K562 (cell line): Measurements from ENCODE around the gene C19orf44. TPM values are rescaled to one million over a fixed set of nuclear protein-coding genes. Genes with fewer than 3 reads are reported as not detected.

ENCODE experiments used
- AFF4 ChIP-seq: sonication (generic); formaldehyde crosslinking; IDR thresholded peaks from 2 replicates; pipeline ENCODE4 v1.8.0; 2023; ENCODE audit warnings: mild to moderate bottlenecking, missing genetic modification reagents
- BCL6 ChIP-seq: fragments of 250-450 bp; sonication (Bioruptor Pico); IDR thresholded peaks from 2 replicates; pipeline ENCODE4 v1.4.0; 2020
- FUS ChIP-seq: fragments of 200-400 bp; formaldehyde crosslinking; optimal IDR thresholded peaks from 2 replicates; pipeline ENCODE3; 2017; ENCODE audit warnings: low read depth, low read length
- NFE2 ChIP-seq: IDR thresholded peaks from 2 replicates; pipeline ENCODE4 v1.6.1; 2014; ENCODE audit warnings: antibody characterized with exemption, low read depth
- SMAD1 ChIP-seq: fragments of 150-350 bp; IDR thresholded peaks from 2 replicates; pipeline ENCODE4 v1.6.1; 2014; ENCODE audit warnings: low read length, low read depth; ENCODE audit not compliant: partially characterized antibody
- SMARCB1 ChIP-seq: IDR thresholded peaks from 2 replicates; pipeline ENCODE4 v1.6.1; 2011; ENCODE audit warnings: improper control_type of control experiment, low read depth; ENCODE audit not compliant: insufficient read length
- ZBTB2 ChIP-seq: fragments of 450-650 bp; IDR thresholded peaks from 2 replicates; pipeline ENCODE4 v1.6.1; 2016; ENCODE audit warnings: antibody characterized with exemption
- ZBTB34 ChIP-seq: fragments of 250-450 bp; sonication (Bioruptor Pico); IDR thresholded peaks from 2 replicates; pipeline ENCODE4 v1.8.0; 2021; ENCODE audit warnings: mild to moderate bottlenecking, moderate library complexity
- ZNF512 ChIP-seq: IDR thresholded peaks from 2 replicates; pipeline ENCODE4 v1.6.1; 2016; ENCODE audit warnings: missing genetic modification characterization, missing compliant biosample characterization
- ZNF592 ChIP-seq: fragments of 450-650 bp; IDR thresholded peaks from 2 replicates; pipeline ENCODE4 v1.6.1; 2017; ENCODE audit warnings: antibody characterized with exemption, mild to moderate bottlenecking
- polyA plus RNA-seq, 8 experiments: library from polyadenylated mRNA; depleted of rRNA in 4 of 8; stranded (reverse) in 5 of 8; unstranded in 3 of 8; fragments of >200 nt; fragmentation: Nextera tagmentation in 2 of 8; fragmentation: Illumina TruSeq in 1 of 8; extraction: Ambion mirVana in 2 of 8; extraction: Trizol in 1 of 8; gene quantifications; 2 replicates each; pipeline versions ENCODE4 v1.2.1 to v1.2.3, GENCODE V29; 2011 to 2014; ENCODE audit warnings: inconsistent platforms in 1 of 8, missing spikeins in 1 of 8
- total RNA-seq, 7 experiments: library from RNA; depleted of rRNA in 6 of 7; stranded (reverse); fragments of >200 nt in 6 of 7; fragmentation: Illumina TruSeq in 2 of 7; extraction: Trizol in 2 of 7; gene quantifications; 2 replicates each; pipeline versions ENCODE4 v1.2.1 to v1.2.3, GENCODE V29; 2011 to 2021; ENCODE audit warnings: low replicate concordance in 1 of 7

Gene C19orf44
- total and polyA plus RNA-seq, 9 of the 15 experiments (the other 6 are each of a cell fraction or from before 2014, with no cell fraction given) = 0.41 to 7.7 (median 3.5) TPM

- no peak for TF ChIP-seq ZNF592
- TF ChIP-seq BCL6 (CRISPR knock-in tag) = no peak
- no peak for TF ChIP-seq ZNF512
- TF ChIP-seq AFF4 (CRISPR knock-in tag) = no peak
- TF ChIP-seq NFE2 = no peak
- TF ChIP-seq SMARCB1 = no peak
- TF ChIP-seq ZBTB34 (CRISPR knock-in tag) = no peak
- no peak for TF ChIP-seq SMAD1
- no peak for TF ChIP-seq FUS
- TF ChIP-seq ZBTB2 = no peak
These were observed 68.6 kb downstream of the C19orf44 start (continued) for GRCh38 chr19:16564842-16565241.
